DOHH2 (cell line): ENCODE measurements around the gene GPR55.

ENCODE experiments used
- CTCF ChIP-seq: fragments of 200-600 bp; sonication (generic); IDR thresholded peaks from one replicate; pipeline ENCODE4 v1.5.1; 2014; ENCODE audit warnings: antibody characterized with exemption, mild to moderate bottlenecking, low read depth, low read length; ENCODE audit not compliant: poor library complexity, severe bottlenecking
- EZH2phosphoT487 ChIP-seq: fragments of 200-600 bp; sonication (generic); IDR thresholded peaks from 2 replicates; pipeline ENCODE4 v1.6.1; 2017; ENCODE audit warnings: borderline replicate concordance, mild to moderate bottlenecking, antibody characterized with exemption, low read length, moderate library complexity, mixed read lengths

- TF ChIP-seq CTCF (no peak), EZH2phosphoT487 (no peak)
Observed at GRCh38 chr2:230938516-230939065, 13.5 kb upstream of the GPR55 start.
